ENCODE data around the gene TMEM167A.

DNA sequence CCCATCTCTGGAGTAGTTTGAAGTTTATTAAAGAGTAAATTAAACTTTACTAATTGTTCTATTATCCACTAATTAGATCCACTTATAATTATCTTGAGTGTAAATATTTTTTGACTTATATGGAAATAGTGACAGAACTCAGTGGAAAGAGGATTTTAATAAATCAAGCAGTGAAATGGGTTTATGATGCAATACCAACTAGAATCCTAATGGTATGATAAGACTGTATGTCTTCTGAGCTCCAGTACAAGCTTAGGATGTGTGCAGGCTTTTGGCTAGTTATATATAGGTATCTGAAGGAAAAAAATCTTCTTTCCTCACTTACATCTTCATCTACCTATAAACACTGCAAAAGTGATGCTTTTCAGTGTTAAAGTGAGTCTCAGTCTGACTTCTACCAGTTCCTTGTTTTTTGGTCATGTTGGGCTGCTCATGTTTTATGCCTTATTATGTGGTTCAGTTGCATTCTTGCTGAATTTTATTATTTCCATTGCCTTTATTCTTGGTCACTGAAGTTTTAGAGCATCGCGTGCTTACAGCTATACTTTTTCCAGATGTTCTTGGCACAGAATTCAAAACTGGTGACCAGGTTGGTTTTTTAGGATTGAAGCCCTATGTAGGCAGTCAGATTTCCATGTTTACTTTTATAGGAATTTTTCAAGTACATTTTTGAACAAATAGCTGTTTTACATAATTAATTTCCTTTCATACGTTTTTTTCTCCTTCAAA, 30.7 kb upstream of the TMEM167A start:
- TF ChIP-seq, protein P1, sequence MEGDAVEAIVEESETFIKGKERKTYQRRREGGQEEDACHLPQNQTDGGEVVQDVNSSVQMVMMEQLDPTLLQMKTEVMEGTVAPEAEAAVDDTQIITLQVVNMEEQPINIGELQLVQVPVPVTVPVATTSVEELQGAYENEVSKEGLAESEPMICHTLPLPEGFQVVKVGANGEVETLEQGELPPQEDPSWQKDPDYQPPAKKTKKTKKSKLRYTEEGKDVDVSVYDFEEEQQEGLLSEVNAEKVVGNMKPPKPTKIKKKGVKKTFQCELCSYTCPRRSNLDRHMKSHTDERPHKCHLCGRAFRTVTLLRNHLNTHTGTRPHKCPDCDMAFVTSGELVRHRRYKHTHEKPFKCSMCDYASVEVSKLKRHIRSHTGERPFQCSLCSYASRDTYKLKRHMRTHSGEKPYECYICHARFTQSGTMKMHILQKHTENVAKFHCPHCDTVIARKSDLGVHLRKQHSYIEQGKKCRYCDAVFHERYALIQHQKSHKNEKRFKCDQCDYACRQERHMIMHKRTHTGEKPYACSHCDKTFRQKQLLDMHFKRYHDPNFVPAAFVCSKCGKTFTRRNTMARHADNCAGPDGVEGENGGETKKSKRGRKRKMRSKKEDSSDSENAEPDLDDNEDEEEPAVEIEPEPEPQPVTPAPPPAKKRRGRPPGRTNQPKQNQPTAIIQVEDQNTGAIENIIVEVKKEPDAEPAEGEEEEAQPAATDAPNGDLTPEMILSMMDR (IDR thresholded peaks at IDR 0.05 in 2 of 3, conservative IDR thresholded peaks at IDR 0.05 in 1 of 3; ENCODE audit: borderline replicate concordance in 1 of 3, insufficient read depth in 1 of 3, low read depth in 2 of 3, low read length in 2 of 3) = no peak
- TF ChIP-seq EZH2 (IDR thresholded peaks at IDR 0.05) = no peak
- TF ChIP-seq, protein P2, sequence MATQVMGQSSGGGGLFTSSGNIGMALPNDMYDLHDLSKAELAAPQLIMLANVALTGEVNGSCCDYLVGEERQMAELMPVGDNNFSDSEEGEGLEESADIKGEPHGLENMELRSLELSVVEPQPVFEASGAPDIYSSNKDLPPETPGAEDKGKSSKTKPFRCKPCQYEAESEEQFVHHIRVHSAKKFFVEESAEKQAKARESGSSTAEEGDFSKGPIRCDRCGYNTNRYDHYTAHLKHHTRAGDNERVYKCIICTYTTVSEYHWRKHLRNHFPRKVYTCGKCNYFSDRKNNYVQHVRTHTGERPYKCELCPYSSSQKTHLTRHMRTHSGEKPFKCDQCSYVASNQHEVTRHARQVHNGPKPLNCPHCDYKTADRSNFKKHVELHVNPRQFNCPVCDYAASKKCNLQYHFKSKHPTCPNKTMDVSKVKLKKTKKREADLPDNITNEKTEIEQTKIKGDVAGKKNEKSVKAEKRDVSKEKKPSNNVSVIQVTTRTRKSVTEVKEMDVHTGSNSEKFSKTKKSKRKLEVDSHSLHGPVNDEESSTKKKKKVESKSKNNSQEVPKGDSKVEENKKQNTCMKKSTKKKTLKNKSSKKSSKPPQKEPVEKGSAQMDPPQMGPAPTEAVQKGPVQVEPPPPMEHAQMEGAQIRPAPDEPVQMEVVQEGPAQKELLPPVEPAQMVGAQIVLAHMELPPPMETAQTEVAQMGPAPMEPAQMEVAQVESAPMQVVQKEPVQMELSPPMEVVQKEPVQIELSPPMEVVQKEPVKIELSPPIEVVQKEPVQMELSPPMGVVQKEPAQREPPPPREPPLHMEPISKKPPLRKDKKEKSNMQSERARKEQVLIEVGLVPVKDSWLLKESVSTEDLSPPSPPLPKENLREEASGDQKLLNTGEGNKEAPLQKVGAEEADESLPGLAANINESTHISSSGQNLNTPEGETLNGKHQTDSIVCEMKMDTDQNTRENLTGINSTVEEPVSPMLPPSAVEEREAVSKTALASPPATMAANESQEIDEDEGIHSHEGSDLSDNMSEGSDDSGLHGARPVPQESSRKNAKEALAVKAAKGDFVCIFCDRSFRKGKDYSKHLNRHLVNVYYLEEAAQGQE (IDR thresholded peaks at IDR 0.05; ENCODE audit: low read depth) = no peak
- TF ChIP-seq POLR2A (IDR thresholded peaks at IDR 0.05; ENCODE audit: borderline replicate concordance, extremely low read depth, insufficient read depth, insufficient read length) = no peak
- no peak for TF ChIP-seq EZH2phosphoT487 (IDR thresholded peaks at IDR 0.05; ENCODE audit: borderline replicate concordance)
- no peak for TF ChIP-seq YY1 (IDR thresholded peaks at IDR 0.05; ENCODE audit: extremely low read depth, insufficient replicate concordance, low read depth, low read length)
